H9 (cell line): Measurements from ENCODE around the gene ZNF385D. TPM values are rescaled to one million over a fixed set of nuclear protein-coding genes. Genes with fewer than 3 reads are reported as not detected.

ENCODE experiments used
- DNase-seq: peaks from one replicate; pipeline ENCODE4 v3.0.0-alpha.2; 2017
- H2AFZ ChIP-seq: one replicate; pipeline ENCODE4 v1.6.1; 2013; ENCODE audit warnings: mild to moderate bottlenecking, low read length, control low read depth, moderate library complexity
- H2AK5ac ChIP-seq: 2 replicates; pipeline ENCODE4 v1.6.1; 2013; ENCODE audit warnings: low read length, control low read depth, mixed read lengths; ENCODE audit not compliant: insufficient read length
- H2BK120ac ChIP-seq: one replicate; pipeline ENCODE4 v1.6.1; 2013; ENCODE audit warnings: low read depth, mild to moderate bottlenecking, low read length, control low read depth, inconsistent platforms; ENCODE audit not compliant: poor library complexity, severe bottlenecking
- H2BK12ac ChIP-seq: 2 replicates; pipeline ENCODE4 v1.6.1; 2013; ENCODE audit warnings: low read length, control low read depth, mixed read lengths, low read depth; ENCODE audit not compliant: insufficient read length
- H2BK15ac ChIP-seq: 2 replicates; pipeline ENCODE4 v1.6.1; 2013; ENCODE audit warnings: low read depth, low read length, control low read depth
- H2BK20ac ChIP-seq: one replicate; pipeline ENCODE4 v1.6.1; 2013; ENCODE audit warnings: low read depth, mild to moderate bottlenecking, low read length, control low read depth, inconsistent platforms; ENCODE audit not compliant: poor library complexity, severe bottlenecking
- H2BK5ac ChIP-seq: 2 replicates; pipeline ENCODE4 v1.6.1; 2013; ENCODE audit warnings: low read length, control low read depth, mixed read lengths; ENCODE audit not compliant: insufficient read length
- H3K14ac ChIP-seq: 2 replicates; pipeline ENCODE4 v1.6.1; 2013; ENCODE audit warnings: low read length, control low read depth; ENCODE audit not compliant: insufficient read depth
- H3K18ac ChIP-seq: 2 replicates; pipeline ENCODE4 v1.6.1; 2013; ENCODE audit warnings: low read depth, mild to moderate bottlenecking, mixed read lengths, low read length, control low read depth; ENCODE audit not compliant: insufficient read length
- H3K23ac ChIP-seq: 2 replicates; pipeline ENCODE4 v1.6.1; 2013; ENCODE audit warnings: low read length, control low read depth, mixed read lengths, low read depth; ENCODE audit not compliant: insufficient read length
- H3K23me2 ChIP-seq: 2 replicates; pipeline ENCODE4 v1.6.1; 2013; ENCODE audit warnings: low read depth, mild to moderate bottlenecking, mixed read lengths, low read length, control low read depth; ENCODE audit not compliant: insufficient read length, poor library complexity, severe bottlenecking
- H3K27ac ChIP-seq: 2 replicates; pipeline ENCODE4 v1.5.1; 2013; ENCODE audit warnings: low read length, control low read depth, mixed read lengths, low read depth; ENCODE audit not compliant: insufficient read length
- H3K27me3 ChIP-seq: 2 replicates; pipeline ENCODE4 v1.6.1; 2013; ENCODE audit warnings: low read length, control low read depth, inconsistent platforms; ENCODE audit not compliant: insufficient read depth
- H3K4ac ChIP-seq: 2 replicates; pipeline ENCODE4 v1.6.1; 2013; ENCODE audit warnings: low read depth, mild to moderate bottlenecking, control low read depth, inconsistent platforms, low read length, moderate library complexity
- H3K4me1 ChIP-seq: 2 replicates; pipeline ENCODE4 v1.6.1; 2013; ENCODE audit warnings: low read length, control low read depth, inconsistent platforms; ENCODE audit not compliant: insufficient read depth
- H3K4me2 ChIP-seq: 2 replicates; pipeline ENCODE4 v1.6.1; 2013; ENCODE audit warnings: low read length, control low read depth, mixed read lengths; ENCODE audit not compliant: insufficient read length, insufficient read depth
- H3K56ac ChIP-seq: 2 replicates; pipeline ENCODE4 v1.6.1; 2013; ENCODE audit warnings: low read depth, mild to moderate bottlenecking, mixed read lengths, low read length, control low read depth; ENCODE audit not compliant: insufficient read length
- H3K79me1 ChIP-seq: 2 replicates; pipeline ENCODE4 v1.6.1; 2013; ENCODE audit warnings: low read depth, mild to moderate bottlenecking, moderate library complexity, low read length, control low read depth, inconsistent platforms; ENCODE audit not compliant: insufficient read depth, poor library complexity, severe bottlenecking
- H3K79me2 ChIP-seq: 2 replicates; pipeline ENCODE4 v1.6.1; 2013; ENCODE audit warnings: low read length, control low read depth, inconsistent platforms; ENCODE audit not compliant: insufficient read depth
- H3K9ac ChIP-seq: 2 replicates; pipeline ENCODE4 v1.6.1; 2013; ENCODE audit warnings: low read length, control low read depth, mixed read lengths; ENCODE audit not compliant: insufficient read length; ENCODE audit errors: extremely low read depth
- H3K9me3 ChIP-seq: one replicate; pipeline ENCODE4 v1.6.1; 2013; ENCODE audit warnings: low read depth, low read length, inconsistent platforms; ENCODE audit not compliant: control insufficient read depth
- H3T11ph ChIP-seq: one replicate; pipeline ENCODE4 v1.6.1; 2013; ENCODE audit warnings: mild to moderate bottlenecking, low read length, control low read depth, inconsistent platforms
- H4K20me1 ChIP-seq: one replicate; pipeline ENCODE4 v1.6.1; 2013; ENCODE audit not compliant: control insufficient read depth, insufficient read length, insufficient read depth
- H4K5ac ChIP-seq: 2 replicates; pipeline ENCODE4 v1.6.1; 2013; ENCODE audit warnings: low read depth, mild to moderate bottlenecking, mixed read lengths, low read length, control low read depth; ENCODE audit not compliant: insufficient read length
- H4K8ac ChIP-seq: replicated peaks from 2 replicates; pipeline ENCODE4 v1.6.1; 2013; ENCODE audit warnings: low read length, control low read depth, mixed read lengths, low read depth; ENCODE audit not compliant: insufficient read length
- H4K91ac ChIP-seq: 2 replicates; pipeline ENCODE4 v1.6.1; 2013; ENCODE audit warnings: low read depth, mild to moderate bottlenecking, moderate library complexity, mixed read lengths, low read length, control low read depth; ENCODE audit not compliant: insufficient read length
- H3K27ac Mint-ChIP-seq, 3 experiments: 2 replicates in 2 of 3; 3 replicates in 1 of 3; pipeline ENCODE4 v1.8.0; 2020 to 2021; ENCODE audit warnings: mixed read lengths in 3 of 3, mild to moderate bottlenecking in 1 of 3, moderate library complexity in 1 of 3
- H3K27me3 Mint-ChIP-seq: 2 replicates; pipeline ENCODE4 v1.8.0; 2021; ENCODE audit warnings: low read depth, mild to moderate bottlenecking, moderate library complexity, mixed read lengths
- H3K36me3 Mint-ChIP-seq, 3 experiments: 2 replicates in 2 of 3; 3 replicates in 1 of 3; pipeline ENCODE4 v1.8.0; 2020 to 2021; ENCODE audit warnings: low read depth in 3 of 3, mixed read lengths in 3 of 3; ENCODE audit not compliant: insufficient read depth in 1 of 3
- H3K4me1 Mint-ChIP-seq, 2 experiments: 2 replicates each; pipeline ENCODE4 v1.8.0; 2020; ENCODE audit warnings: mixed read lengths in 2 of 2
- H3K4me3 Mint-ChIP-seq, 2 experiments: 2 replicates in 1 of 2; 3 replicates in 1 of 2; pipeline ENCODE4 v1.8.0; 2020 to 2021; ENCODE audit warnings: mild to moderate bottlenecking in 2 of 2, mixed read lengths in 2 of 2, moderate library complexity in 1 of 2
- H3K9me3 Mint-ChIP-seq, 2 experiments: 2 replicates in 1 of 2; 3 replicates in 1 of 2; pipeline ENCODE4 v1.8.0; 2020; ENCODE audit warnings: mild to moderate bottlenecking in 2 of 2, mixed read lengths in 2 of 2, moderate library complexity in 1 of 2
- WGBS: extraction: QIAGEN DNeasy Blood & Tissue Kit; methylation state at CpG from one replicate; pipeline ENCODE4 v1.1.7; 2013; ENCODE audit warnings: missing lambda C conversion rate, low lambda C conversion rate, mixed read lengths; ENCODE audit not compliant: insufficient read length; ENCODE audit errors: extremely low coverage; 5-methylcytosine and 5-hydroxymethylcytosine counted together
- total RNA-seq: library from RNA; stranded (reverse); gene quantifications from 2 replicates; pipeline ENCODE4 v1.2.1, GENCODE V29; 2021
- TF ChIP-seq, protein P1 (sequence below): fragments of 200-600 bp; sonication (generic); conservative IDR thresholded peaks from 3 replicates; pipeline ENCODE4 v1.8.0; 2021; ENCODE audit warnings: antibody characterized with exemption, mild to moderate bottlenecking

ZNF385D gene
- total RNA-seq, 1 experiment from 2014 or later, result 1.5 TPM

DNA sequence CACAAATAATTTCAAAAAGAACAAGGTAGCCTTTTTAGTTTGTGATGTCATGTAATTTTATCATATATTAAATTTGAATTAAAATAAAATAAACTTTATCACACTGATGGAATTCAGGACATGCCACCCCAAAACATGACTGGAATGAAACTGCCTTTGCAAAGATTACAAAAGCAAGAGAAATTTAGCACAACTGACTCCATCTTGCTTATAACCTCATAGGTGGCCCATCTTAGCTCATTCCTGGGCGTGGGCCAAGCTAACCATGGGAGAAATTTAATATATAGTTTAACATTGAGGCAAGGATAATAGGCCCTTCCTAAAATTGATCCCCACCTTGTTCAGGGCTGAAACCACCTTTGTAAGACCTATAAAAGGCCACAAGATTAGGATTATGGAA lies 235.6 kb downstream of the ZNF385D start:
- Histone ChIP-seq H3K23ac (no peak overlapping the region), H3K14ac (no peak overlapping the region), H2BK12ac (no peak overlapping the region), H3K27me3 (no peaks in the 10 kb centered on the region), H3K23me2 (no peaks in the 10 kb centered on the region), H4K5ac (no peak overlapping the region), H2BK20ac (no peak overlapping the region), H3K79me2 (no peaks in the 10 kb centered on the region), H3T11ph (no peak overlapping the region), H2BK120ac (no peak overlapping the region), H3K27ac (no peak overlapping the region), H3K4ac (no peak overlapping the region), H3K56ac (no peak overlapping the region), H4K91ac (no peak overlapping the region), H3K4me2 (no peak overlapping the region), H3K18ac (no peak overlapping the region), H3K9ac (no peak overlapping the region), H3K9me3 (no peaks in the 10 kb centered on the region), H2BK5ac (no peak overlapping the region), H2AFZ (no peak overlapping the region), H4K8ac (no peak overlapping the region), H3K4me1 (no peaks in the 10 kb centered on the region), H4K20me1 (no peaks in the 10 kb centered on the region), H2AK5ac (no peak overlapping the region), H3K79me1 (no peaks in the 10 kb centered on the region), H2BK15ac (no peak overlapping the region)
- no peak overlapping the region for H3K27ac Mint-ChIP-seq
- DNase-seq, result no peak
- no peaks in the 10 kb centered on the region for H3K36me3 Mint-ChIP-seq
- no CpG with 5 or more reads among the region's 1 CpG for WGBS
- TF ChIP-seq, protein P1, sequence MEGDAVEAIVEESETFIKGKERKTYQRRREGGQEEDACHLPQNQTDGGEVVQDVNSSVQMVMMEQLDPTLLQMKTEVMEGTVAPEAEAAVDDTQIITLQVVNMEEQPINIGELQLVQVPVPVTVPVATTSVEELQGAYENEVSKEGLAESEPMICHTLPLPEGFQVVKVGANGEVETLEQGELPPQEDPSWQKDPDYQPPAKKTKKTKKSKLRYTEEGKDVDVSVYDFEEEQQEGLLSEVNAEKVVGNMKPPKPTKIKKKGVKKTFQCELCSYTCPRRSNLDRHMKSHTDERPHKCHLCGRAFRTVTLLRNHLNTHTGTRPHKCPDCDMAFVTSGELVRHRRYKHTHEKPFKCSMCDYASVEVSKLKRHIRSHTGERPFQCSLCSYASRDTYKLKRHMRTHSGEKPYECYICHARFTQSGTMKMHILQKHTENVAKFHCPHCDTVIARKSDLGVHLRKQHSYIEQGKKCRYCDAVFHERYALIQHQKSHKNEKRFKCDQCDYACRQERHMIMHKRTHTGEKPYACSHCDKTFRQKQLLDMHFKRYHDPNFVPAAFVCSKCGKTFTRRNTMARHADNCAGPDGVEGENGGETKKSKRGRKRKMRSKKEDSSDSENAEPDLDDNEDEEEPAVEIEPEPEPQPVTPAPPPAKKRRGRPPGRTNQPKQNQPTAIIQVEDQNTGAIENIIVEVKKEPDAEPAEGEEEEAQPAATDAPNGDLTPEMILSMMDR, result no peak
- no peaks in the 10 kb centered on the region for H3K9me3 Mint-ChIP-seq
- no peak overlapping the region for H3K4me3 Mint-ChIP-seq
- H3K27me3 Mint-ChIP-seq, result no peaks in the 10 kb centered on the region
- peaks cover 11 to 14% of the 10 kb centered on the region in 2 experiments for H3K4me1 Mint-ChIP-seq
